GM12878 (cell line): ENCODE results near the gene MVB12B. TPM values are rescaled to one million over a fixed set of nuclear protein-coding genes. Genes with fewer than 3 reads are reported as not detected.

ENCODE experiments used
- ATAC-seq: fragments of 200-7000 bp; cut with Tn5 transposase; 3 replicates; pipeline ENCODE4 v1.9.1; 2020; ENCODE audit warnings: mild to moderate bottlenecking, moderate library complexity
- BruUV-seq: library from RNA; stranded (reverse); fragments of 400-500 nt; replicated peaks from 2 replicates; lab custom pipeline; 2021; lab: Mats Ljungman, UMichigan
- CTCF ChIA-PET: fragments of 300-600 bp; sonication (Branson Sonifier 250); formaldehyde crosslinking; extraction: SDS; loops from one replicate; lab custom pipeline; 2021; ENCODE audit warnings: inconsistent platforms; lab: Yijun Ruan, JAX
- POLR2A ChIA-PET: fragments of 350-600 bp; formaldehyde crosslinking; extraction: SDS; loops from one replicate; lab custom pipeline; 2021; ENCODE audit warnings: inconsistent platforms; lab: Charles Lee
- RAD21 ChIA-PET: fragments of 300-600 bp; sonication (Branson Sonifier 250); formaldehyde crosslinking; loops from one replicate; lab custom pipeline; 2023; ENCODE audit warnings: antibody characterized with exemption; ENCODE audit not compliant: unreplicated experiment; lab: Charles Lee
- SMC1A ChIA-PET: fragments of 300-600 bp; sonication (Branson Sonifier 250); formaldehyde crosslinking; loops from one replicate; lab custom pipeline; 2023; ENCODE audit not compliant: unreplicated experiment, uncharacterized antibody; lab: Charles Lee
- DNase-seq: peaks from one replicate; pipeline ENCODE4 v3.0.0-alpha.2; 2011; ENCODE audit warnings: low read depth, low spot score
- FAIRE-seq: peaks from 3 replicates; lab custom pipeline; 2011; peaks lifted over from hg19 to GRCh38; lab: Jason Lieb, UNC
- H2AFZ ChIP-seq: 2 replicates; pipeline ENCODE4 v1.6.0; 2011; ENCODE audit warnings: low read depth, low read length, control low read depth; ENCODE audit not compliant: control insufficient read depth
- H3K27ac ChIP-seq: 2 replicates; pipeline ENCODE4 v1.5.1; 2011; ENCODE audit warnings: control low read depth; ENCODE audit not compliant: control insufficient read depth, insufficient read depth
- H3K27me3 ChIP-seq, 2 experiments: replicated peaks in 1 of 2; 2 replicates each; pipeline versions ENCODE4 v1.6.0 to v1.6.1; 2011; ENCODE audit warnings: low read length in 1 of 2; ENCODE audit not compliant: control insufficient read depth in 2 of 2, insufficient read depth in 2 of 2
- H3K36me3 ChIP-seq, 2 experiments: 2 replicates each; pipeline ENCODE4 v1.5.1; 2011; ENCODE audit warnings: low read length in 1 of 2; ENCODE audit not compliant: control insufficient read depth in 2 of 2, insufficient read depth in 2 of 2
- H3K4me1 ChIP-seq: 2 replicates; pipeline ENCODE4 v1.6.1; 2011; ENCODE audit warnings: mild to moderate bottlenecking, low read length, moderate library complexity, mixed read lengths; ENCODE audit not compliant: control insufficient read depth, insufficient read depth
- H3K4me2 ChIP-seq: 2 replicates; pipeline ENCODE4 v1.6.0; 2011; ENCODE audit warnings: control low read depth; ENCODE audit not compliant: control insufficient read depth, insufficient read depth
- H3K4me3 ChIP-seq: fragments of 200-600 bp; sonication (generic); 2 replicates; pipeline ENCODE4 v1.5.1; 2016
- H3K79me2 ChIP-seq: 2 replicates; pipeline ENCODE4 v1.6.0; 2011; ENCODE audit warnings: low read length; ENCODE audit not compliant: control insufficient read depth, insufficient read depth
- H3K9ac ChIP-seq: 2 replicates; pipeline ENCODE4 v1.8.0; 2011; ENCODE audit warnings: low read length, control low read depth, mixed read lengths; ENCODE audit not compliant: control insufficient read depth, insufficient read depth
- H3K9me3 ChIP-seq: replicated peaks from 3 replicates; pipeline ENCODE4 v1.5.1; 2011; ENCODE audit warnings: mild to moderate bottlenecking, low read length; ENCODE audit not compliant: control insufficient read depth, insufficient read depth
- H4K20me1 ChIP-seq: 2 replicates; pipeline ENCODE4 v1.6.0; 2011; ENCODE audit not compliant: control insufficient read depth, insufficient read depth
- CBX3 ChIP-seq: fragments of 200-600 bp; sonication (generic); IDR thresholded peaks from 2 replicates; pipeline ENCODE4 v1.6.1; 2016; ENCODE audit warnings: low read depth, borderline replicate concordance
- DPF2 ChIP-seq: fragments of 450-650 bp; IDR thresholded peaks from 2 replicates; pipeline ENCODE4 v1.6.1; 2017; ENCODE audit warnings: mild to moderate bottlenecking
- FOS ChIP-seq: IDR thresholded peaks from 3 replicates; pipeline ENCODE4 v1.6.1; 2011; ENCODE audit warnings: borderline replicate concordance; ENCODE audit not compliant: insufficient read length; ENCODE audit errors: extremely low read depth
- HDGF ChIP-seq: fragments of 450-650 bp; IDR thresholded peaks from 2 replicates; pipeline ENCODE4 v1.6.1; 2016; ENCODE audit warnings: antibody characterized with exemption
- MEF2B ChIP-seq: fragments of 450-650 bp; IDR thresholded peaks from 2 replicates; pipeline ENCODE4 v1.6.1; 2018; ENCODE audit warnings: mild to moderate bottlenecking, moderate library complexity; ENCODE audit not compliant: partially characterized antibody, poor library complexity, severe bottlenecking
- MYC ChIP-seq: IDR thresholded peaks from 2 replicates; pipeline ENCODE4 v1.6.1; 2011; ENCODE audit warnings: mild to moderate bottlenecking, low read length, moderate library complexity, inconsistent platforms; ENCODE audit not compliant: insufficient read depth, insufficient replicate concordance, insufficient read length, severe bottlenecking
- NFYA ChIP-seq: IDR thresholded peaks from 2 replicates; pipeline ENCODE4 v1.6.1; 2011; ENCODE audit warnings: low read depth, mild to moderate bottlenecking, low read length, improper control_type of control experiment, borderline replicate concordance
- NKRF ChIP-seq: fragments of 450-650 bp; conservative IDR thresholded peaks from 2 replicates; pipeline ENCODE4 v1.6.1; 2017; ENCODE audit warnings: mild to moderate bottlenecking, moderate library complexity
- NR2F1 ChIP-seq: fragments of 450-650 bp; conservative IDR thresholded peaks from 2 replicates; pipeline ENCODE4 v1.6.1; 2017; ENCODE audit warnings: mild to moderate bottlenecking
- PML ChIP-seq: IDR thresholded peaks from 2 replicates; pipeline ENCODE4 v1.6.1; 2012; ENCODE audit warnings: low read length, inconsistent platforms
- PRDM15 ChIP-seq: fragments of 450-650 bp; formaldehyde crosslinking; IDR thresholded peaks from 2 replicates; pipeline ENCODE4 v1.4.0; 2020; ENCODE audit warnings: mild to moderate bottlenecking, moderate library complexity
- SMC3 ChIP-seq: IDR thresholded peaks from 2 replicates; pipeline ENCODE4 v1.6.1; 2011; ENCODE audit warnings: low read length, improper control_type of control experiment, borderline replicate concordance
- TBL1XR1 ChIP-seq: IDR thresholded peaks from 2 replicates; pipeline ENCODE4 v1.6.1; 2012; ENCODE audit warnings: low read depth, low read length, improper control_type of control experiment
- ZBTB40 ChIP-seq: fragments of 450-650 bp; IDR thresholded peaks from 2 replicates; pipeline ENCODE4 v1.6.1; 2016; ENCODE audit warnings: mild to moderate bottlenecking, moderate library complexity, borderline replicate concordance
- WGBS: methylation state at CpG from one replicate; pipeline ENCODE4 v1.1.6; 2016; ENCODE audit warnings: low lambda C conversion rate; ENCODE audit not compliant: insufficient replicate concordance, insufficient coverage; ENCODE audit errors: missing lambda C conversion rate; 5-methylcytosine and 5-hydroxymethylcytosine counted together
- in situ Hi-C: fragments of 300-500 bp; cut with MboI; formaldehyde crosslinking; loops from 9 replicates; pipeline ENCODE4 v1.14.3; 2018; ENCODE audit warnings: mixed read lengths
- intact Hi-C: fragments of 100-400 bp; cut with micrococcal nuclease; formaldehyde crosslinking; loops from one replicate; pipeline ENCODE4 v1.14.2; 2022; ENCODE audit not compliant: unreplicated experiment
- polyA plus RNA-seq, 11 experiments: library from polyadenylated mRNA; depleted of rRNA in 4 of 11; unstranded in 6 of 11; stranded (reverse) in 5 of 11; fragments of >200 nt; fragmentation: Nextera tagmentation in 4 of 11; fragmentation: Illumina TruSeq in 1 of 11; extraction: Ambion mirVana in 4 of 11; extraction: Trizol in 1 of 11; gene quantifications; 1 replicate in 1 of 11; 2 replicates in 10 of 11; pipeline versions ENCODE4 v1.2.1 to v1.2.3, GENCODE V29; 2011 to 2016; ENCODE audit warnings: inconsistent platforms in 2 of 11, missing spikeins in 2 of 11, low read depth in 1 of 11
- total RNA-seq, 4 experiments: library from RNA; depleted of rRNA in 3 of 4; stranded (reverse); fragments of >200 nt in 3 of 4; fragmentation: Illumina TruSeq in 1 of 4; extraction: Trizol in 1 of 4; gene quantifications; 2 replicates each; pipeline versions ENCODE4 v1.2.1 to v1.2.3, GENCODE V29; 2013 to 2021

The MVB12B gene
- total and polyA plus RNA-seq, 10 of the 15 experiments (the other 5 are each of a cell fraction or from before 2014, with no cell fraction given), result 0.08 TPM; not detected in 9

GRCh38 chr9:126519660-126520420, 193.2 kb downstream of the MVB12B start:
- no TSS peak for BruUV-seq
- H3K9me3 ChIP-seq, result no peaks in the 10 kb centered on the region
- H3K36me3 ChIP-seq, result no peaks in the 10 kb centered on the region
- no peaks in the 10 kb centered on the region for H4K20me1 ChIP-seq
- H3K4me3 ChIP-seq, result no peak overlapping the region
- FAIRE-seq (no peak), DNase-seq (no peak), ATAC-seq (no peak)
- POLR2A ChIA-PET, result interaction anchor here (0.6 kb wide), 1 partner anchor 56 kb away, joined by 4 read pairs; no protein-coding TSS in a partner anchor
- H3K9ac ChIP-seq, result no peak overlapping the region
- H3K79me2 ChIP-seq, result no peaks in the 10 kb centered on the region
- H3K27me3 ChIP-seq, result peaks cover 5 to 11% of the 10 kb centered on the region in 2 experiments
- in situ Hi-C loops (no loop called here), intact Hi-C loops (no loop called here)
- H3K4me1 ChIP-seq, result peaks cover 7% of the 10 kb centered on the region
- no peak overlapping the region for H2AFZ ChIP-seq
- RAD21 ChIA-PET, result no interaction called here
- no peak overlapping the region for H3K27ac ChIP-seq
- H3K4me2 ChIP-seq, result no peak overlapping the region
- SMC1A ChIA-PET, result interaction anchor here (0.6 kb wide), 1 partner anchor 74 kb away, joined by 3 read pairs; no protein-coding TSS in a partner anchor
- CTCF ChIA-PET, result no interaction called here
- WGBS, result 63% methylated on average over 22 of the region's 22 CpGs
- TF ChIP-seq MYC (no peak), NFYA (no peak), DPF2 (no peak), HDGF (no peak), FOS (no peak), TBL1XR1 (no peak), NKRF (no peak), ZBTB40 (no peak), MEF2B (no peak), PML (no peak), SMC3 (no peak), CBX3 (no peak), PRDM15 (CRISPR knock-in tag) (no peak), NR2F1 (no peak)
